T47D (cell line): Measurements from ENCODE around the gene CAPN14.

Experiments used
- DNase-seq, 2 experiments: peaks; one replicate each; pipeline versions ENCODE4 v3.0.0 to v3.0.0-alpha.2; 2011 to 2012; ENCODE audit warnings: low read depth in 1 of 2, low spot score in 1 of 2
- JUND ChIP-seq: IDR thresholded peaks from 2 replicates; pipeline ENCODE4 v1.6.1; 2012; ENCODE audit warnings: low read depth
- in situ Hi-C: cut with HindIII; loops from 2 replicates; pipeline ENCODE4 v1.10.0; 2016; ENCODE audit warnings: low sequenced_read_pairs, low pct_unique_long_range_greater_than_20kb

The CAPN14 gene

DNA sequence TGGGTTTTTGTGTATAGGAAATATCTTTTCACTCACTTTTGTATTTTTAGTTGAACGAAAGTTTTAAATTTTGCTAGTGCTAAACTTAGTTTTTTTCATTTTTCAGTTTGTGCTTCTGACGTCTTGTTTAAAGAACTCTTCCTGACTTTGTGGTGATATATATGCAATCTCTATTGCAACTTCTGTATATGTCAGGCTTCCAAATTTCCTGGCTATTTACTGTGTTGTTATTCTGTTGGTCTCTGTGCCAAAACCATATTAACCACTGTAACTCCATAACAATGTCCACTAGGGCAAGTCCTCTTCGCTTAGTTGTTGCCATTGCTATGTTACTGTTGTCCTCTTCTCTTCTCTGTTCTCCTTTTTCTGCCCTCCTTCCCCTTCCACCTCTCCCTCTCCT is 13.4 kb upstream of the CAPN14 start:
- no peak for TF ChIP-seq JUND
- in situ Hi-C loops: no loop called here
- DNase-seq: no peak

GRCh38 chr2:31228717-31229116 is 11.4 kb upstream of the CAPN14 start:
- DNase-seq: no peak
- no peak for TF ChIP-seq JUND
- in situ Hi-C loops: no loop called here

DNA sequence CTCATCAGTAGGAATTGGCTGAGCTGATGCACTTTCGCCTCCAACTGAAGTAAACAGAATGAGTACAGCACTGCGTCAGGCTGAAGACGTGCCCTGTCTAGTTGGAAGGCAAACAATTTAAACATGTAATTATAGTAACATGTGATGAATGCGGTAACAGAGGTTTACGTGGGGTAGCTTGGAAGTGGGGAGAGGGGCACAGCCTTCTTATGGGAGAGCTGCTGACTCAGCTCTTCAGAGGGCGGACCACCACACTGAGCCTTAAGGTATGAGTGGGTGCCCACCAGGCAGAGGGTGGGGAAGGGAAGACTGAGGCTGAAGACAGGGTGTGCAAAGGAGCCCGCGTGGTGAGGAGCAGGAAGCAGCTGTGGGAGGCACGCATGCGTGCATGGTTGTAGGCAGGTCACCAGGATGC is 10.4 kb upstream of the CAPN14 start:
- TF ChIP-seq JUND: no peak
- in situ Hi-C loops: no loop called here
- DNase-seq: no peak

- no peak for DNase-seq
- TF ChIP-seq JUND: no peak
- in situ Hi-C loops: no loop called here
Observed at GRCh38 chr2:31227110-31227509, 9.8 kb upstream of the CAPN14 start.

DNA sequence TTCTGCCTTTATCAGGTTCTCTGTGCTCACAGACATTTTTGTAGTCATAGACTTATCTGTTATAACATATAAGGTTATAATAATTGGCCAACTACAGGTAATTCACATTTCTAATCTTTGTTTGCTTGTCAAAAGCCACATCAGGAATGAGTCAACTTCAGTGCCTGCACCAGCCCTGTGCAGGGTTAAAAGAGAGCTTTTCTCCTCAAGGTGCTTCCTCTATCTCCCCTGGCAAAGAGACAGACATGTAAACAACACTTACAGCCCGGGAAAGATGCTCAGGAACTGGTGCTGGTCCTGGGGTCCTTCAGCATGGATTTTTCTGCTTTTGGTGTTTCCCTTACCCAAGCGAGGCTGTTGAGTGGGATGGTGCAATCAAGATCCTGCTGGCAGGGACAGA is 9.0 kb upstream of the CAPN14 start:
- no peak for TF ChIP-seq JUND
- no peak for DNase-seq
- in situ Hi-C loops: no loop called here

DNA sequence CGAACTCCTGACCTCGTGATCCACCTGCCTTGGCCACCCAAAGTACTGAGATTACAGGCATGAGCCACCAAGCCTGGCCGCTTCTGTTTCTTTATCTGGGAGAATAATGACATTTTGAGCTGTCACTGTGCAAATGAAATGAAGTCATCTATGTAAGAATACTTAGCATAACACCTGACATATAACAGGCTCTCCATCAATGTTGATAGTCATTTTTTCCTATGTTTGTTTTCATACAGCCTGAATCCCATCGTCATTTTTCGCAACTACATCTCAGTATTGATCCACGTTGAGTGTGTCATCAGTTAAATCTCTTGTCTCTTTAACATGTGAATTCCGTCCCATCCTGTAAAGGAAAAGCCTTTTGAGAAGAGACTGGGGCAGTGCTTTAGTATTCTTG is 6.4 kb upstream of the CAPN14 start:
- in situ Hi-C loops: no loop called here
- no peak for DNase-seq
- TF ChIP-seq JUND: no peak

DNA sequence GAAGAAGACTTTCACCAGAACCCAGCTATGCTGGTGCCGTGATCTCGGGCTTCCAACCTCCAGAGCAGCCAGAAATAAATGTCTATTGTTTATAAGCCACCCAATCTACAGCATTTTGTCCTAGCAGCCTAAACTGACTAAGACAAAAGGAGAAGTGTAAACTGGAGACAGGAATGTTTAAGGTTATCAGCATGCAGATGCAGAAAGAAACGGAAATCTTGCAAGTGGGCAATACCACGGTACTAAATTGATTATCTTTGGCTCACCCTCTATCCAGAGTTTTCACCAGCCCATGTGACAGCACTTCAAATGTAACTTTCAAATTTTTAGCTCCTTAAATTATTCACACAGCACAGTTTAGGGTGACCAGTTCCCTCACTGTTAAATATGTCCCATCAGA is 5.7 kb upstream of the CAPN14 start:
- in situ Hi-C loops: no loop called here
- no peak for TF ChIP-seq JUND
- no peak for DNase-seq

GRCh38 chr2:31222071-31222470 is 4.8 kb upstream of the CAPN14 start:
- DNase-seq: no peak
- in situ Hi-C loops: no loop called here
- no peak for TF ChIP-seq JUND

DNA sequence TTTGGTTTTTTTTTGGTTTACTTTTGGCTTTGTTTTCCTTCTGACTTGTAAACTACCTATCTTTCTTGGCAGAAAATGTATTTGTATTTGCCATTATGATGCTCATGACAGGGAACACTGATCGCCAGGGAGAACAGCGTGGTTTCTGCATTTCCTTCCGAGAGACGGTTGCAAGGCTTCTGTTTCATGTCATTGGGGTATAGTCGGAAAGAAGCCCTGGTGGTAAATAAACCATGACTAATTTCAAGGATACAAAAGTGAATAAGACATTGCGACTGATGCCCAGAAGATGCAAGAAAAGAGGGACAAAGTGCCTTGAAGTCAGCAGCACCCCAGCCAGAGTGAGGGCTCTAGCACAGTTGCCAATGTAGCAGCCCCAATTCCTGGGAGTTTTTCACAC is 4.2 kb upstream of the CAPN14 start:
- TF ChIP-seq JUND: no peak
- in situ Hi-C loops: no loop called here
- no peak for DNase-seq

GRCh38 chr2:31219131-31219969 is 2.0 kb upstream of the CAPN14 start:
- in situ Hi-C loops: no loop called here
- no peak for DNase-seq

DNA sequence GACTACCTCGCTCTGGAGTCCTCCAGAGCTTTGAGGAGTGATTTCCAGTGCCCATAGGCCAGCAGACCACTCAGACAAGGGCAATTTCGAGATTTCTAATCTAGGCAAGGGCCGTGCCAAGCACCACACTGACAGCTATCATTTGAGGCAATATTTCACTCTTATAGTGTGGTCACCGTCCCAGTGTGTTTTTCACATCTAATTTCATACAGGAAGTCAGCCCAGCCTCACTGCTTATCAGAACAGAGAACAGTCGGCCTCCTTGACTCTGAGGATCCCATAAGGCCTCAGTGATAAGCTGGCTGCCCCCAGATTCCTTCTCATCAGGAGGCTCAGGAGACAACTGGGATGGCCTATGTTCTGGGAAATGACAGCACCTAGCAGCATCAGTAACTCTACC is 581 bp downstream of the CAPN14 start:
- in situ Hi-C loops: no loop called here
- no peak for DNase-seq
- TF ChIP-seq JUND: no peak

More at GRCh38 chr2:31219131-31219969, 2.0 kb upstream of the CAPN14 start:
- no peak for TF ChIP-seq JUND

GRCh38 chr2:31214444-31214915 is 2.8 kb downstream of the CAPN14 start:
- in situ Hi-C loops: no loop called here
- no peak for TF ChIP-seq JUND
- no peak for DNase-seq

- in situ Hi-C loops: no loop called here
- no peak for TF ChIP-seq JUND
- peak in 1 of 2 experiments; percentile 7 for DNase-seq
Observed at GRCh38 chr2:31213601-31214443, 3.5 kb downstream of the CAPN14 start.
